ENCODE results near the gene CAMK2G. TPM values are rescaled to one million over a fixed set of nuclear protein-coding genes. Genes with fewer than 3 reads are reported as not detected.
A peak's percentile ranks its signal among the peaks of the same experiment; 100 is the strongest.
"Not testable (repeated sequence)": the region's sequence is repeated elsewhere in the genome, so short reads cannot be mapped to it uniquely, and the experiment has no call there.

Gene CAMK2G
- total RNA-seq, 2 experiments from 2014 or later = 34.4 to 38.4 TPM

- Mint-ChIP-seq H3K27ac (no peak overlapping the region), H3K4me1 (ENCODE audit: low read depth) (peaks cover 26% of the 10 kb centered on the region), H3K4me3 (peak overlapping the region; percentile 3), H3K36me3 (ENCODE audit: low read depth) (peaks cover 67% of the 10 kb centered on the region), H3K9me3 (no peaks in the 10 kb centered on the region), H3K27me3 (no peaks in the 10 kb centered on the region)
- no peak for ATAC-seq (ENCODE audit: poor library complexity)
- TF ChIP-seq, protein P1, sequence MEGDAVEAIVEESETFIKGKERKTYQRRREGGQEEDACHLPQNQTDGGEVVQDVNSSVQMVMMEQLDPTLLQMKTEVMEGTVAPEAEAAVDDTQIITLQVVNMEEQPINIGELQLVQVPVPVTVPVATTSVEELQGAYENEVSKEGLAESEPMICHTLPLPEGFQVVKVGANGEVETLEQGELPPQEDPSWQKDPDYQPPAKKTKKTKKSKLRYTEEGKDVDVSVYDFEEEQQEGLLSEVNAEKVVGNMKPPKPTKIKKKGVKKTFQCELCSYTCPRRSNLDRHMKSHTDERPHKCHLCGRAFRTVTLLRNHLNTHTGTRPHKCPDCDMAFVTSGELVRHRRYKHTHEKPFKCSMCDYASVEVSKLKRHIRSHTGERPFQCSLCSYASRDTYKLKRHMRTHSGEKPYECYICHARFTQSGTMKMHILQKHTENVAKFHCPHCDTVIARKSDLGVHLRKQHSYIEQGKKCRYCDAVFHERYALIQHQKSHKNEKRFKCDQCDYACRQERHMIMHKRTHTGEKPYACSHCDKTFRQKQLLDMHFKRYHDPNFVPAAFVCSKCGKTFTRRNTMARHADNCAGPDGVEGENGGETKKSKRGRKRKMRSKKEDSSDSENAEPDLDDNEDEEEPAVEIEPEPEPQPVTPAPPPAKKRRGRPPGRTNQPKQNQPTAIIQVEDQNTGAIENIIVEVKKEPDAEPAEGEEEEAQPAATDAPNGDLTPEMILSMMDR (IDR thresholded peaks at IDR 0.05) = no peak
- Histone ChIP-seq H3K27ac (ENCODE audit: low read depth in 1 of 2, low read length in 2 of 2) (no peak overlapping the region), H3K4me1 (ENCODE audit: insufficient read depth, low read length) (peaks cover 25% of the 10 kb centered on the region), H3K36me3 (ENCODE audit: insufficient read depth, low read length) (peaks cover 57% of the 10 kb centered on the region), H3K27me3 (ENCODE audit: control insufficient read depth in 1 of 2, insufficient read depth in 2 of 2, low read length in 2 of 2) (no peaks in the 10 kb centered on the region), H3K4me3 (ENCODE audit: low read length) (no peak overlapping the region), H3K9me3 (ENCODE audit: control insufficient read depth in 1 of 2, insufficient read depth in 1 of 2, low read length in 2 of 2) (no peaks in the 10 kb centered on the region)
- DNase-seq = no peak
- intact Hi-C loops (cut with DNase I, micrococcal nuclease) = loop anchor here in 1 of 2 experiments (10.0 kb wide), 2 partner anchors 295 to 365 kb away; partner anchors contain the start of genes ADK, AP3M1 and PPP3CB
- POLR2A ChIA-PET = no interaction called here
- CTCF ChIA-PET = interaction anchor here (1.5 kb wide), 1 partner anchor 90 kb away, joined by 3 read pairs; no protein-coding TSS in a partner anchor
These were observed 84.7 kb downstream of the CAMK2G start for GRCh38 chr10:73789659-73790055.

DNA sequence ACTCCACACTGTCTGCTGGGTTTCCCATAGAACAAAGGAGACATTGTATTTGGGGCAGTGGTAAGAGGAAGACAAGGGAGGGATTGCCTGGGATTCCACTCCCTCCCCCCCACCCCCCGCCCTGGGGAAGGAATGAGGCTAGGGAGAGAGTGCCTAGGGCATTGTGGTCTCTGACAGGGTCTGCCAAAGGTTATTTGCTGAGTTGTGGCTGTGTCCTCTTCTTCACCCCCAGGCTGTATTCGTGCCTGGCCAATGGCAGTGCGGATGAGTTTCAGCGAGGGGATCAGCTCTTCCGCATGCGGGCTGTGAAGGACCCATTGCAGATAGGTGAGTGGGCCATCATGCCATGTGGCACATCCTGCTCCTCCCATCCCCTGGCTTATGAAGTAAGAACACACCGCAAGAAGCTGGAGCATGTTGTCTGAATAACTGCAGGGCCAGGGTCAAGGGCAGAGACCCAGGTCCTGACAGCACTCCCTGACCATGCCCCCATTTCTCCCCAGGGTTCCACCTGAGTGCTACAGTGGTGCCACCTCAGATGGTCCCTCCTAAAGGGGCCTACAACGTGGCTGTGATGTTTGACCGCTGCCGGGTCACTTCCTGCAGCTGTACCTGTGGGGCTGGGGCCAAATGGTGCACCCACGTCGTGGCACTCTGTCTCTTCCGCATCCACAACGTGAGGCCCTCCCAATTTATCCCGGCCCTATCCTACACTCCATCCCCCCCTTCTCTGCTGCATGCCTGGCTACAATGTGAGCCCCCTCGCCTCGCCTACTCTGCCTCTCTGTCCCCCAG lies 85.3 kb downstream of the CAMK2G start:
- no peaks in the 10 kb centered on the region for H3K9me3 ChIP-seq (ENCODE audit: control insufficient read depth in 1 of 2, insufficient read depth in 1 of 2, low read length in 2 of 2)
- ChIA-PET CTCF (interaction anchor here (1.5 kb wide), 1 partner anchor 91 kb away, joined by 3 read pairs; no protein-coding TSS in a partner anchor), POLR2A (interaction anchor here (10.2 kb wide), 1 partner anchor 19 kb away, joined by 244 read pairs; a partner anchor contains a TSS)
- no peak overlapping the region for H3K27ac ChIP-seq (ENCODE audit: low read depth in 1 of 2, low read length in 2 of 2)
- H3K4me3 ChIP-seq (ENCODE audit: low read length) = no peak overlapping the region
- Mint-ChIP-seq H3K4me1 (ENCODE audit: low read depth) (peaks cover 29% of the 10 kb centered on the region), H3K4me3 (peak overlapping the region; percentile 3), H3K36me3 (ENCODE audit: low read depth) (peaks cover 61% of the 10 kb centered on the region), H3K27me3 (no peaks in the 10 kb centered on the region), H3K27ac (no peak overlapping the region), H3K9me3 (no peaks in the 10 kb centered on the region)
- DNase-seq (no peak), ATAC-seq (ENCODE audit: poor library complexity) (no peak)
- TF ChIP-seq, protein P1 (IDR thresholded peaks at IDR 0.05) = no peak
- H3K36me3 ChIP-seq (ENCODE audit: insufficient read depth, low read length) = peaks cover 52% of the 10 kb centered on the region
- intact Hi-C loops (cut with DNase I, micrococcal nuclease) = loop anchor here in 1 of 2 experiments (10.0 kb wide), 2 partner anchors 294 to 366 kb away; partner anchors contain the start of genes ADK, AP3M1 and PPP3CB
- no peaks in the 10 kb centered on the region for H3K27me3 ChIP-seq (ENCODE audit: control insufficient read depth in 1 of 2, insufficient read depth in 2 of 2, low read length in 2 of 2)
- peaks cover 25% of the 10 kb centered on the region for H3K4me1 ChIP-seq (ENCODE audit: insufficient read depth, low read length)

GRCh38 chr10:73787031-73787800 lies 87.1 kb downstream of the CAMK2G start:
- not testable (repeated sequence) for H3K9me3 Mint-ChIP-seq; H3K27me3 Mint-ChIP-seq; ATAC-seq (ENCODE audit: poor library complexity); H3K27ac ChIP-seq (ENCODE audit: low read depth in 1 of 2, low read length in 2 of 2); H3K27ac Mint-ChIP-seq; H3K4me3 ChIP-seq (ENCODE audit: low read length); H3K27me3 ChIP-seq (ENCODE audit: control insufficient read depth in 1 of 2, insufficient read depth in 2 of 2, low read length in 2 of 2); DNase-seq; H3K9me3 ChIP-seq (ENCODE audit: control insufficient read depth in 1 of 2, insufficient read depth in 1 of 2, low read length in 2 of 2)
- Mint-ChIP-seq H3K36me3 (ENCODE audit: low read depth) (peaks cover 44% of the 10 kb centered on the region), H3K4me3 (peak overlapping the region; percentile 62), H3K4me1 (ENCODE audit: low read depth) (peaks cover 43% of the 10 kb centered on the region)
- intact Hi-C loops (cut with DNase I, micrococcal nuclease) = loop anchor here in 1 of 2 experiments (1.0 to 10.0 kb wide), 3 partner anchors 22 to 368 kb away; partner anchors contain the start of genes ADK, AP3M1 and PPP3CB
- Histone ChIP-seq H3K4me1 (ENCODE audit: insufficient read depth, low read length) (peaks cover 29% of the 10 kb centered on the region), H3K36me3 (ENCODE audit: insufficient read depth, low read length) (peaks cover 37% of the 10 kb centered on the region)
- ChIA-PET CTCF (interaction anchor here (0.7 to 2.8 kb wide), 3 partner anchors 14 to 1133 kb away, joined by 4 to 12 read pairs (median 11); a partner anchor contains a TSS), POLR2A (interaction anchor here (6.4 to 10.2 kb wide), 2 partner anchors 17 to 22 kb away, joined by 88 to 244 read pairs; partner anchors contain the start of gene NDST2)

Measured in CD4-positive, alpha-beta T cell (primary cell).